HG02678 (cell line): ENCODE results near the gene HERC5.
"Not testable (repeated sequence)": the region's sequence is repeated elsewhere in the genome, so short reads cannot be mapped to it uniquely, and the experiment has no call there.

Source experiments
- ATAC-seq: cut with Tn5 transposase; IDR thresholded peaks from one replicate; pipeline ENCODE4 v1.9.1; 2021; ENCODE audit warnings: mild to moderate bottlenecking, moderate library complexity; ENCODE audit not compliant: unreplicated experiment

Gene HERC5

GRCh38 chr4:88456670-88457306, at the start of gene HERC5:
HERC5 (plus strand) TSS chr4:88457119; CDS start chr4:88457270, 151 bp downstream.
- peak; percentile 92 for ATAC-seq

DNA sequence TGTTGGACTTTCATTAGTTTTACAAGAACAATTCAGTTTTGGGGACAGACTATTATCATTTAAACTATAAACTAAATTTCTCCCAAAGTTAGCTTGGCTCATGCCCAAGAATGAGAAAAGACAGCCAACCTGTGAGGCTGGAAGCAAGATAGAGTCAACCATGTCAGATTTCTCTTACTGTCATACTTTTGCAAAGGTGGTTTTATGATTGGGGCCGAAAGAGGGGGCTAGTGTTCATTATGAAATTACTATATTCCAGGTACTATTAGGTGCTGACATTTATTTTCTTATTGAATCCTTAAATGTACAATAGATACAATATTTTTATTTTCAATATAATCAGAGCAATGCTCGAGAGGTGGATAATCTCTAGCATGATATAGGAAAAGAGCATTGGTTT, 47.7 kb upstream of the HERC5 start:
- ATAC-seq = no peak

GRCh38 chr4:88409789-88410188, 47.1 kb upstream of the HERC5 start:
- ATAC-seq = no peak

DNA sequence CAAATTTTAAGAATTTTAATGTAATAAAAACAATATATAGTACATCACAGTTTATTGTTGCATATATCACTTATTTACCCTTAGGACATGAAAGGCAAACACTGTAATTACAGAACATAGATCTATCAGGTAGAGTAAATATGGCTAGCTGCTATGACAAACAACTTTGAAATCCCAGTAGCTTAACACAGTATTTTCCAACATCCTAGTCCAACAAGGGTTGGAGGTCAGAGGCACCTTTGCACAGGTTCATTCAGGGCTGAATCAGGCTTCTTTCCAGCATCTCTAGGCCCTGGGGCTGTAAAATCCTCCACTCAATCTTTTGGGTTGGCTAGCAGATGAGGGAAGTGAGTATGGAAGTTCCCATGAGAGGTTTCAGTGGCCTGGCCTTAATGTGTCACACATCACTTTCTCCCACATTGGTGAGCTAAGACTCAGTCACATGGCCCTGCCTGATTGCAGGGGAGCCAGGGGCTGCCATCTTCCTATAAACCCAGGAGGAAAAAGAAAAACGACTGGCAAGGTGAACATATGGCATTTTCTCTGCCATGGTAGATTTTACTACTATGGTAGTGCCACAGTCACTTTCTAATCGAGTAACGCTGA, 45.3 kb upstream of the HERC5 start:
- no peak for ATAC-seq

- ATAC-seq = no peak
Measured at GRCh38 chr4:88413801-88414200, 43.1 kb upstream of the HERC5 start.

- no peak for ATAC-seq
Measured at GRCh38 chr4:88414755-88415154, 42.2 kb upstream of the HERC5 start.

DNA sequence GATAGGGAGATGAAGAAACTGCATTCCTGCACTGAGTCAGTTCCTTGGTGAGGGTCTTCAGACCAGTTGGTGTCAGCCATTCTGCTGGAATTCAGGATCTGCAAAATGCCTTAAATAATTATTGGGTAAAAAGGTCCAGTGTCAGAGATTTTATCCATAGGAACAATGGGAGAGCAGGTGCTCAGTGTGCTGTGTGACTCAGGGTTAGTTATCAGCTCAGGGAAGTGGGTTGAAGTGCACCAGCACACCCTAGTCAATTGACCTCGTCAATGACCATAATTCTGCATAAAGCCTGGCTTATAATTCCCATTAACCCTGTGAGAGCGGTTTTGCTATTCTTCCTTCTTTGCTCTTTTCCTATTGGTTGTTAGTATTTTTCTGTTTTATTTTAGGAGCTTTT, 40.9 kb upstream of the HERC5 start:
- no peak for ATAC-seq

DNA sequence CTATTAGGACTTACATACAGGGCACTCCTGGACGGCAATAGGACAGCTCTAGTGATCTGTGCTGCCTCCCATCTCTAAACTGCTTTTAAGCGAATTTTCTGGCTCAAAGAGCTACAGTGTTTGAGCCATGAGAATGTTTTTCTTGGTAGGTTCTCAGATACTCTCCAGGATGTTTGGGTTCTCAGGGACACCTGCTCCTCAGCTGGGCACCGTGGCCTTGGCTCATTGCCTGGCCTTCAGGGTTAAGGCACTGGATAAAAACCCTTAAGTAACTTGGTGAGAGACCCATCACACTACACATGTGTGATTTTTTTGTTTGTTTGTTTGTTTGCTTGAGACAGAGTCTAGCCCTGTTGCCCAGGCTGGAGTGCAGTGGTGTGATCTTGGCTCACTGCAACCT, 38.5 kb upstream of the HERC5 start:
- no peak for ATAC-seq

- ATAC-seq = peak; percentile 76
Measured at GRCh38 chr4:88419874-88420273, 37.0 kb upstream of the HERC5 start.

DNA sequence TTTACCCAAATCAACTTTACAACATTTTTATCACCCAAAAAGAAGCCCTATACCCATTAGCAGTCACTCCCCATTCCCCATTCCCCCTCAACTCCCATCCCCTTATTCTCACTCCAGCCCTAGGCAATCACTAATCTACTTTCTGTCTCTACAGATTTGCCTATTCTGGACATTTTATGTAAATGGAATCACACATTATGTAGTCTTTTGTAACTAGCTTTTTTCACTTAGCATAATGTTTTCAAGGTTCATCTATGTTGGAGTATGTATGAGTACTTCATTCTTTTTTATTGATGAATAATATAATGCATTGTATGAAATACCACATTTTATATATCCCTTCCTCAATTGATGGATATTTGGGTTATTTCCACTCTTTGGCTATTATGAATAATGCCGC, 36.1 kb upstream of the HERC5 start:
- no peak for ATAC-seq

- ATAC-seq = no peak
Measured at GRCh38 chr4:88422403-88422802, 34.5 kb upstream of the HERC5 start.

DNA sequence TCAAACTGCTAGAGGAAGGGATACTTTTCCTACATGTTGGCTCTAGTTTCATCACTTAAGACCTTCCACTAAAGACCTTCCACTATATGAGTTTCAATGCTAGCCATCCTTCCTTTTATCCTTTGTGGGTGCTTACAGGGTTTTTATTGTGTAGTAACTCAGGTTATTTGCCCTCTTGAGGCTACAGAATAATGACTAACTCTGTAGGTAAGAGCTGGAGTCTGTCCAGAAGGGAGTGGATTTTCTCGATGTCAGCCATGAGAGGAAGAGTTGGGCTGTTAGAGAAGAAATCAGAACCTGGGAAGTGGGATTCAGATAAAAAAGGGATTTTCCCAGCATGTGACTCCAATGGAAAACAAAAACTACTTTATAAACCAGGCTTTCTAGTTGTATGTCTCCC, 27.5 kb upstream of the HERC5 start:
- ATAC-seq = no peak

- no peak for ATAC-seq
Measured at GRCh38 chr4:88435987-88436693, 20.8 kb upstream of the HERC5 start.

- ATAC-seq = not testable (repeated sequence)
Measured at GRCh38 chr4:88437873-88438272, 19.0 kb upstream of the HERC5 start.

DNA sequence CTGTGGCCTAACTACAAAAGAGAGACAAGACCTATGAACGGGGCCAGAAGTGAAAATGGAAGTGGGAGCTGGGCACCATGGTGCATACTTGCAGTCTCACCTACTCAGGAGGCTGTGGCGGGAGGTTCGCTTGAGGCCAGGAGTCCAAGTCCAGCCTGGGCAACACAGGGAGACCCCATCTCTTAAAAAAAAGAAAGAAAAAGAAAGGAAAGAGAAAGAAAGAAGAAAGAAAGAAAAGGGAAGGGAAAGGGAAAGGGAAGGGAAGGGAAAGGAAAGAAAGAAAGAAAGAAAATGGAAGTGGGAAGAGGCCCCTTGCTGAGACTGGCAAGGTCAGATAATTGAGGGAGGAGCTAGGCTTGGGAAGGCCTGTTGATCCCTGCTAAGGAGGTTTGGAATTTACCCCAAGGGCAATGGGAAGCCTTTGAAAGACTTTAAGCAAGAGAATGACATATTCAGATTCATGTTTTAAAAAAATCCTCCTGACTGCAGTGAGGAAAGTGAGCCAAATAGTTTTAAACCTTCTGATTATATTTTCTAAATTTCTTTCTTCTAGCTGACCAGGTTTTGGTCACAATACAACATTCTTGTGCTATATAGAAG, 17.7 kb upstream of the HERC5 start:
- no peak for ATAC-seq

DNA sequence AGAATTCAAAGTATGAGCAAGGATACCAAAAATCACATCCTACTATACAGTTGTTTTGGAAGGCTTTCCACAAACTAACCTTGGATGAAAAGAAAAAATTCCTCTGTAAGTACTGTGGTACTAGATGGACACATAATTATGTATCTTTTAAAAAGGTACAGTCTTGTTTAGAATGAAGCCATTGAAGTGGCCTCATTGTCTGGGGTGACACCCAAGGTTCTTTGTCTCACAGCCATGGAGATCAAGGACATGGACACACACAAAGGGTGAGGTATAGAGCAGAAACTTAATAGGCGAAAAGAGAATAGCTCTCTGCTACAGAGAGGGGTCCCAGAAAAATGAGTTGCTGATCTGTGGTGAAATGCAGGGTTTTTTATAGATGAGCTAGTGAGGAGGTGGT, 16.8 kb upstream of the HERC5 start:
- no peak for ATAC-seq

- ATAC-seq = no peak
Measured at GRCh38 chr4:88441696-88442095, 15.2 kb upstream of the HERC5 start.

GRCh38 chr4:88442689-88443191, 14.2 kb upstream of the HERC5 start:
- ATAC-seq = no peak

- no peak for ATAC-seq
Measured at GRCh38 chr4:88443486-88443885, 13.4 kb upstream of the HERC5 start.

- no peak for ATAC-seq
Measured at GRCh38 chr4:88445252-88445651, 11.7 kb upstream of the HERC5 start.

- no peak for ATAC-seq
Measured at GRCh38 chr4:88446124-88446523, 10.8 kb upstream of the HERC5 start.
